Smooth muscle cell (in vitro differentiated cells): ENCODE measurements around the gene ANKRD18B. TPM values are rescaled to one million over a fixed set of nuclear protein-coding genes. Genes with fewer than 3 reads are reported as not detected.
"Not testable (repeated sequence)": the region's sequence is repeated elsewhere in the genome, so short reads cannot be mapped to it uniquely, and the experiment has no call there.

Experiments
- DNase-seq: peaks from one replicate; lab custom pipeline; 2025; ENCODE audit not compliant: unreplicated experiment; lab: John Stamatoyannopoulos, UW
- H2AFZ ChIP-seq: fragments of 200-600 bp; sonication (generic); 2 replicates; pipeline ENCODE4 v1.6.0; 2016; ENCODE audit warnings: antibody characterized with exemption, low read depth, mild to moderate bottlenecking
- H3F3A ChIP-seq: fragments of 200-600 bp; sonication (generic); 2 replicates; pipeline ENCODE4 v1.6.0; 2017; ENCODE audit warnings: antibody characterized with exemption, low read depth
- H3K27ac ChIP-seq: fragments of 200-600 bp; sonication (generic); 2 replicates; pipeline ENCODE4 v1.5.1; 2016; ENCODE audit warnings: low read depth, mild to moderate bottlenecking
- H3K27me3 ChIP-seq: fragments of 200-600 bp; sonication (generic); 2 replicates; pipeline ENCODE4 v1.6.1; 2016; ENCODE audit warnings: low read depth, mild to moderate bottlenecking
- H3K36me3 ChIP-seq: fragments of 200-600 bp; sonication (generic); 2 replicates; pipeline ENCODE4 v1.5.1; 2016; ENCODE audit warnings: low read depth
- H3K4me1 ChIP-seq: fragments of 200-600 bp; sonication (generic); 2 replicates; pipeline ENCODE4 v1.5.1; 2016; ENCODE audit warnings: low read depth
- H3K4me2 ChIP-seq: fragments of 200-600 bp; sonication (generic); 2 replicates; pipeline ENCODE4 v1.6.0; 2016; ENCODE audit warnings: mild to moderate bottlenecking
- H3K4me3 ChIP-seq: fragments of 200-600 bp; sonication (generic); 2 replicates; pipeline ENCODE4 v1.5.1; 2016; ENCODE audit warnings: mild to moderate bottlenecking
- H3K79me2 ChIP-seq: fragments of 200-600 bp; sonication (generic); 2 replicates; pipeline ENCODE4 v1.6.0; 2016; ENCODE audit warnings: low read depth, mild to moderate bottlenecking
- H3K9ac ChIP-seq: fragments of 200-600 bp; sonication (generic); 2 replicates; pipeline ENCODE4 v1.6.0; 2016; ENCODE audit warnings: low read depth
- H3K9me3 ChIP-seq: fragments of 200-600 bp; sonication (generic); replicated peaks from 2 replicates; pipeline ENCODE4 v1.5.1; 2016; ENCODE audit warnings: low read depth
- H4K20me1 ChIP-seq: fragments of 200-600 bp; sonication (generic); 2 replicates; pipeline ENCODE4 v1.6.0; 2016; ENCODE audit warnings: low read depth
- WGBS: methylation state at CpG from one replicate; pipeline ENCODE4 v1.1.7; 2016; ENCODE audit warnings: low lambda C conversion rate; 5-methylcytosine and 5-hydroxymethylcytosine counted together
- polyA plus RNA-seq: library from polyadenylated mRNA; unstranded; fragments of >200 nt; fragmentation: Nextera tagmentation; extraction: Ambion mirVana; gene quantifications from 2 replicates; pipeline ENCODE4 v1.2.1, GENCODE V29; 2016
- total RNA-seq: library from RNA; depleted of rRNA; stranded (reverse); fragments of >200 nt; gene quantifications from 2 replicates; pipeline ENCODE4 v1.2.3, GENCODE V29; 2014
- TF ChIP-seq, protein P1 (sequence below): fragments of 200-600 bp; sonication (generic); IDR thresholded peaks from 2 replicates; pipeline ENCODE4 v1.5.1; 2017; ENCODE audit warnings: borderline replicate concordance, mild to moderate bottlenecking, antibody characterized with exemption; ENCODE audit not compliant: insufficient read depth, poor library complexity, severe bottlenecking

ANKRD18B gene
- total and polyA plus RNA-seq, 2 experiments from 2014 or later: 0.04 TPM; not detected in 1

DNA sequence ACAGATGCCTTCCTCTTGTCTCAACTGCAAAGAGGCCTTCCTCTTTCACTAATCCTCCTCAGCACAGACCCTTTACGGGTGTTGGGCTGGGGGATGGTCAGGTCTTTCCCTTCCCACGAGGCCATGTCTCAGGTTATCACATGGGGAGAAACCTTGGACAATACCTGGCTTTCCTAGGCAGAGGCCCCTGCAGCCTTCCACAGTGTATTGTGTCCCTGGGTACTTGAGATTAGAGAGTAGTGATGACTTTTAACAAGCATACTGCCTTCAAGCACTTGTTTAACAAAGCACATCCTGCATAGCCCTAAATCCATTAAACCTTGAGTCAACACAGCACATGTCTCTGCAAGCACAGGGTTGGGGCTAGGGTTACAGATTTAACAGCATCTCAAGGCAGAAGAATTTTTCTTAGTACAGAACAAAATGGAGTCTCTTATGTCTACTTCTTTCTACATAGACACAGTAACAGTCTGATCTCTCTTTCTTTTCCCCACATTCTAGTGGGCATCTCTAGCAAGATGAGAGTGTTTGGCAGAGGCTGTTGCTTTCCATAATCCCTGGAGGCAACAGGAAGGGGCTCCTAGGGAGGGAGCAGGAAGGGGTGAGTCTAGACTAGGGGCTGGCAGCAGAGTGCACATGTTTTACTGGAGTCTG is 8.6 kb upstream of the ANKRD18B start:
- H3F3A ChIP-seq, H3K9me3 ChIP-seq, H3K4me1 ChIP-seq, H2AFZ ChIP-seq, H3K36me3 ChIP-seq, H3K79me2 ChIP-seq, H3K4me3 ChIP-seq, H3K4me2 ChIP-seq, H3K9ac ChIP-seq, DNase-seq, H3K27me3 ChIP-seq, H3K27ac ChIP-seq, H4K20me1 ChIP-seq: not testable (repeated sequence)
- WGBS: 67% methylated on average over 2 of the region's 2 CpGs

DNA sequence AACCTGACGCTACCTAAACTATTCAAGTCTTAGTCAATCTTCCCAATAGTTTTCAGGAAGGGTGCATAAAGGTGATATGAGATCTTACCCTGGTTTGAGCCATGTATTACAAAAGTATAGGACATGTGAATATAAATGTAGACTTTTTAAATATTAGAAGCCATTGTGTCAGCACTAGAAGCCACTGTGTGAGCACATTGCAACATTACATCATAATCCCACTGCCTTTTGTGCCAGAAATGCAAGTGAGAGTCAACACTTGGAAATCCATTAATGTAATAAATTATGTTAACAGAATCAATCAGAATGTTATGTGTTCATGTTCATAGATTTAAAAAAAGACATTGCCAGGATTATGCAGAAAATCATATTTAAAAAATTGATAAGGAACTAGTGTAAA is 7.7 kb upstream of the ANKRD18B start:
- not testable (repeated sequence) for H3K27ac ChIP-seq, DNase-seq, H3K27me3 ChIP-seq, H3F3A ChIP-seq, H3K36me3 ChIP-seq, H3K4me1 ChIP-seq, H3K9ac ChIP-seq, H3K9me3 ChIP-seq, H2AFZ ChIP-seq, H3K79me2 ChIP-seq, H4K20me1 ChIP-seq, H3K4me3 ChIP-seq, H3K4me2 ChIP-seq
- 93% methylated on average over 1 of the region's 1 CpG for WGBS

DNA sequence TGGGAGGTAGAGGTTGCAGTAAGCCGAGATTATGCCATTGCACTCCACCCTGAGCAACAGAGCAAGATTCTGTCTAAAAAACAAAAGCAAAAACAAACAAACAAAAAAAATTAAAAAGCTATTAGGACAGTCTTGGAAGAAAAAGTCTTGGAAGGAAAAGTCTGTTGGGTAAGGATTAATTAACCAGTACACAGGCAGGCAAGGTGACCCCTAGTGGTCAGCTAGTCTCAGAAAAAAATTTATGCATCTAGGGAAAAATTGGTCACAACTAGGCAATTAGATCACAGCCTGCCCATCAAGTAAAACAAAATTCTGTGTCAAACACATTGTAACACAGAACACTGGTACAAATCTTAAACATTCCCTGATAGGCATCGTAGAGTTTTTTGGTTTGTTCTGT is 6.7 kb upstream of the ANKRD18B start:
- whole genome bisulfite sequencing: 90% methylated on average over 2 of the region's 2 CpGs
- Histone ChIP-seq H3K27me3 (peaks cover 2% of the 10 kb centered on the region), H3K27ac (no peak overlapping the region), H2AFZ (no peak overlapping the region), H4K20me1 (no peaks in the 10 kb centered on the region), H3K4me1 (no peaks in the 10 kb centered on the region), H3K9me3 (no peaks in the 10 kb centered on the region), H3K4me3 (no peak overlapping the region), H3K9ac (no peak overlapping the region), H3K79me2 (no peaks in the 10 kb centered on the region), H3K4me2 (no peak overlapping the region), H3F3A (no peaks in the 10 kb centered on the region), H3K36me3 (no peaks in the 10 kb centered on the region)
- DNase-seq: no peak
- TF ChIP-seq, protein P1, sequence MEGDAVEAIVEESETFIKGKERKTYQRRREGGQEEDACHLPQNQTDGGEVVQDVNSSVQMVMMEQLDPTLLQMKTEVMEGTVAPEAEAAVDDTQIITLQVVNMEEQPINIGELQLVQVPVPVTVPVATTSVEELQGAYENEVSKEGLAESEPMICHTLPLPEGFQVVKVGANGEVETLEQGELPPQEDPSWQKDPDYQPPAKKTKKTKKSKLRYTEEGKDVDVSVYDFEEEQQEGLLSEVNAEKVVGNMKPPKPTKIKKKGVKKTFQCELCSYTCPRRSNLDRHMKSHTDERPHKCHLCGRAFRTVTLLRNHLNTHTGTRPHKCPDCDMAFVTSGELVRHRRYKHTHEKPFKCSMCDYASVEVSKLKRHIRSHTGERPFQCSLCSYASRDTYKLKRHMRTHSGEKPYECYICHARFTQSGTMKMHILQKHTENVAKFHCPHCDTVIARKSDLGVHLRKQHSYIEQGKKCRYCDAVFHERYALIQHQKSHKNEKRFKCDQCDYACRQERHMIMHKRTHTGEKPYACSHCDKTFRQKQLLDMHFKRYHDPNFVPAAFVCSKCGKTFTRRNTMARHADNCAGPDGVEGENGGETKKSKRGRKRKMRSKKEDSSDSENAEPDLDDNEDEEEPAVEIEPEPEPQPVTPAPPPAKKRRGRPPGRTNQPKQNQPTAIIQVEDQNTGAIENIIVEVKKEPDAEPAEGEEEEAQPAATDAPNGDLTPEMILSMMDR: peak; percentile 56

DNA sequence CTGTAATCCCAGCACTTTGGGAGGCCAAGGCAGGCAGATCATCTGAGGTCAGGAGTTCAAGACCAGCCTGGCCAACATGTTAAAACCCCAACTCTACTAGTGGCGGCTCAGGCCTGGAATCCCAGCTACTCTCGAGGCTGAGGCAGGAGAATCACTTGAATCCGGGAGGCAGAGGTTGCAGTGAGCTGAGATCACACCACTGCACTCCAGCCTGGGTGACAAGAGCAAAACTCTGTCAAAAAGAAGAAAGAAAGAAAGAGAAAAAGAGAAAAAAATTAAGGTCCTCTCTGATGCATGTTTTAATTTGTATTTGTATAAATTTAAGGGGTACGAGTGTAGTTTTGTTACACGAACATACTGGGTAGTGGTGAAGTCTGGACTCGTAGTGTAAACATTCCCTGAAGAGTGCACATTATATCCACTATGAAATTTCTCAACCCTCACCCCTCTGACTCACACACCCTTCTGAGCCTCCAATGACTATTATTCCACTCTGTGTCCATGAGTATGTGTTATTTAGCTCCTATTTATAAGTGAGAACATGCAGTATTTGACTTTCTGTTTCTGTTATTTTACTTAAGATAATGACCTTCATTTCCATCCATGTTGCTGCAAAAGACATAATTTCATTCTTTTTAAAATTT is 6.0 kb upstream of the ANKRD18B start:
- not testable (repeated sequence) for H3K4me3 ChIP-seq, H3K27me3 ChIP-seq, H3K9ac ChIP-seq, H3K36me3 ChIP-seq, H2AFZ ChIP-seq, H3K4me2 ChIP-seq, H3K79me2 ChIP-seq, H3F3A ChIP-seq, H3K9me3 ChIP-seq, H3K27ac ChIP-seq, H4K20me1 ChIP-seq, H3K4me1 ChIP-seq, DNase-seq
- 46% methylated on average over 6 of the region's 6 CpGs for WGBS

DNA sequence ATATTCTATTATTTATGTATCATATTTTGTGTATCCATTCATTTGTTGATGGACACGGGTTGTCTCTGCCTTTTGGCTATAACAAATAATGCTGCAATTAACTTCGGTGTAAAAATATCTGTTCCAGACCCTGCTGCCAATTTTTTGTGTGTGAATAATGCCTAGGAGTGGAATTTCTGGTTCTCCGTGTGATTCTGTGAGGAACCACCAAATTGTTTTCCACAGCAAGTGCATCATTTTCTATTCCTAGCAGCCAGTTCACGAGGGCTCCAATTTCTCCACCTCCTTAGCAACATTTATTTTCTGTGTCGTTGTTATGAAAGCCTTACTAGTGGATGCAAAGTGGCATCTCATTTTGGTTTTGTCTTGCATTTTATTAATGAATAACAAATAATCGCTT is 2.2 kb upstream of the ANKRD18B start:
- H4K20me1 ChIP-seq, H3K27ac ChIP-seq, H3K9me3 ChIP-seq, H2AFZ ChIP-seq, H3K4me1 ChIP-seq, H3K79me2 ChIP-seq, H3K36me3 ChIP-seq, DNase-seq, H3F3A ChIP-seq, H3K9ac ChIP-seq, H3K4me3 ChIP-seq, H3K4me2 ChIP-seq: not testable (repeated sequence)
- peaks cover 35% of the 10 kb centered on the region for H3K27me3 ChIP-seq
- WGBS: 71% methylated on average over 6 of the region's 6 CpGs
